Gastroesophageal sphincter (tissue), 4 donors: Measurements from ENCODE around the gene TRIO. TPM values are rescaled to one million over a fixed set of nuclear protein-coding genes. Genes with fewer than 3 reads are reported as not detected.

Source experiments
- ATAC-seq: fragments of 150-250 bp; one replicate; pipeline ENCODE4 v1.9.1; 2016; ENCODE audit warnings: mild to moderate bottlenecking, moderate library complexity
- H3K27ac ChIP-seq, 4 donors: fragments of 200-600 bp; sonication (generic) in 3 of 4; 1 replicate in 3 of 4; 2 replicates in 1 of 4; pipeline ENCODE4 v1.5.1; 2016 to 2019
- H3K27me3 ChIP-seq: fragments of 200-600 bp; sonication (generic); one replicate; pipeline ENCODE4 v1.5.1; 2019
- H3K36me3 ChIP-seq, 2 donors: fragments of 200-600 bp; sonication (generic); one replicate each; pipeline ENCODE4 v1.5.1; 2019; ENCODE audit warnings: control low read depth in 1 of 2
- H3K4me1 ChIP-seq, 3 donors: fragments of 200-600 bp; sonication (generic); 1 replicate in 2 of 3; 2 replicates in 1 of 3; pipeline ENCODE4 v1.5.1; 2016 to 2019; ENCODE audit warnings: control low read depth in 2 of 3
- H3K4me3 ChIP-seq, 2 donors: fragments of 200-600 bp; sonication (generic); one replicate each; pipeline ENCODE4 v1.5.1; 2019; ENCODE audit warnings: mild to moderate bottlenecking in 1 of 2, moderate library complexity in 1 of 2
- H3K9me3 ChIP-seq, 3 donors: fragments of 200-600 bp; sonication (generic); one replicate each; pipeline ENCODE4 v1.5.1; 2017 to 2019; ENCODE audit warnings: control low read depth in 2 of 3
- EP300 ChIP-seq: sonication (generic); formaldehyde crosslinking; IDR thresholded peaks from one replicate; pipeline ENCODE4 v1.6.1; 2017; ENCODE audit warnings: antibody characterized with exemption, mild to moderate bottlenecking
- POLR2A ChIP-seq, 2 donors: fragments of 450-650 bp; IDR thresholded peaks; one replicate each; pipeline ENCODE4 v1.6.1; 2017; ENCODE audit warnings: antibody characterized with exemption in 2 of 2, mild to moderate bottlenecking in 2 of 2, moderate library complexity in 1 of 2
- POLR2AphosphoS5 ChIP-seq: sonication (generic); formaldehyde crosslinking; IDR thresholded peaks from one replicate; pipeline ENCODE4 v1.6.1; 2017; ENCODE audit warnings: antibody characterized with exemption
- WGBS, 2 donors: methylation state at CpG; one replicate each; pipeline ENCODE4 v1.1.5; 2018; ENCODE audit warnings: low coverage in 1 of 2; 5-methylcytosine and 5-hydroxymethylcytosine counted together
- total RNA-seq, 4 donors: library from RNA; depleted of rRNA; stranded (reverse); fragments of >200 nt; gene quantifications; one replicate each; pipeline ENCODE4 v1.1.0, GENCODE V29; 2016
- TF ChIP-seq, protein P1 (sequence below), 4 experiments: fragments of 200-600 bp in 2 of 4; fragments of 450-650 bp in 2 of 4; sonication (generic) in 1 of 4; IDR thresholded peaks; one replicate each; pipeline ENCODE4 v1.5.1; 2017 to 2019; ENCODE audit warnings: antibody characterized with exemption in 4 of 4, mild to moderate bottlenecking in 2 of 4, moderate library complexity in 2 of 4

TRIO gene
- total RNA-seq, 4 donors from 2014 or later, result 69.2 to 257 (median 172) TPM

- TF ChIP-seq, protein P1, sequence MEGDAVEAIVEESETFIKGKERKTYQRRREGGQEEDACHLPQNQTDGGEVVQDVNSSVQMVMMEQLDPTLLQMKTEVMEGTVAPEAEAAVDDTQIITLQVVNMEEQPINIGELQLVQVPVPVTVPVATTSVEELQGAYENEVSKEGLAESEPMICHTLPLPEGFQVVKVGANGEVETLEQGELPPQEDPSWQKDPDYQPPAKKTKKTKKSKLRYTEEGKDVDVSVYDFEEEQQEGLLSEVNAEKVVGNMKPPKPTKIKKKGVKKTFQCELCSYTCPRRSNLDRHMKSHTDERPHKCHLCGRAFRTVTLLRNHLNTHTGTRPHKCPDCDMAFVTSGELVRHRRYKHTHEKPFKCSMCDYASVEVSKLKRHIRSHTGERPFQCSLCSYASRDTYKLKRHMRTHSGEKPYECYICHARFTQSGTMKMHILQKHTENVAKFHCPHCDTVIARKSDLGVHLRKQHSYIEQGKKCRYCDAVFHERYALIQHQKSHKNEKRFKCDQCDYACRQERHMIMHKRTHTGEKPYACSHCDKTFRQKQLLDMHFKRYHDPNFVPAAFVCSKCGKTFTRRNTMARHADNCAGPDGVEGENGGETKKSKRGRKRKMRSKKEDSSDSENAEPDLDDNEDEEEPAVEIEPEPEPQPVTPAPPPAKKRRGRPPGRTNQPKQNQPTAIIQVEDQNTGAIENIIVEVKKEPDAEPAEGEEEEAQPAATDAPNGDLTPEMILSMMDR (IDR thresholded peaks at IDR 0.05), result no peak
- TF ChIP-seq POLR2A (IDR thresholded peaks at IDR 0.05) (no peak), POLR2AphosphoS5 (no peak), EP300 (no peak)
- no peak overlapping the region for H3K4me3 ChIP-seq
- H3K27me3 ChIP-seq, result no peaks in the 10 kb centered on the region
- no peak for ATAC-seq
- 80 to 91% methylated on average over 2 to 4 of the region's 4 CpGs for WGBS, 2 donors
- peak overlapping the region; percentile 93 to 100 (median 97) for H3K27ac ChIP-seq
- H3K4me1 ChIP-seq, result peaks cover 35 to 100% (median 37%) of the 10 kb centered on the region in 3 donors
- H3K9me3 ChIP-seq, result no peaks in the 10 kb centered on the region
- H3K36me3 ChIP-seq, result no peaks in the 10 kb centered on the region
These were observed 45.6 kb downstream of the TRIO start for GRCh38 chr5:14188778-14189177.

DNA sequence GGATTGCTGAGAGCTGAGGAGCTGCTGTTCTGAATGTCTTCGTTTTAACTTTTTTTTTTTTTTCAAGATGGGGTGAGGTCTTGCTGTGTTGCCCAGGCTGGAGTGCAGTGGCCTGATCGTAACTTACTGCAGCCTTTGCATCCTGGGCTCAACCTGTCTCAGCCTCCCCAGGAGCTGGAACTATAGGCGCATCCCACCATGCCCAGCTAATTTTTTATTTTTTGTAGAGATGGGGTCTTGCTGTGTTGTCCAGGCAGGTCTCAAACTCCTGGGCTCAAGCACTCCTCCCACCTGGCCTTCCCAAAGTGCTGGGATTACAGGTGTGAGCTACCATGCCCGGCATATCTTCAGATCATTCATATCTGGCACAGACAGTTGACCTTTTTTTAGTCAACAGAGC, 46.5 kb downstream of the TRIO start:
- ATAC-seq, result no peak
- 45 to 57% methylated on average over 1 to 3 of the region's 4 CpGs for WGBS, 2 donors
- Histone ChIP-seq H3K4me3 (no peak overlapping the region), H3K36me3 (no peaks in the 10 kb centered on the region), H3K4me1 (peaks cover 27 to 98% (median 44%) of the 10 kb centered on the region in 3 donors), H3K27me3 (no peaks in the 10 kb centered on the region), H3K27ac (peak overlapping the region; percentile 93 to 100 (median 97)), H3K9me3 (no peaks in the 10 kb centered on the region)
- TF ChIP-seq, protein P1 (IDR thresholded peaks at IDR 0.05), result no peak
- TF ChIP-seq POLR2A (IDR thresholded peaks at IDR 0.05) (no peak), POLR2AphosphoS5 (no peak), EP300 (no peak)

DNA sequence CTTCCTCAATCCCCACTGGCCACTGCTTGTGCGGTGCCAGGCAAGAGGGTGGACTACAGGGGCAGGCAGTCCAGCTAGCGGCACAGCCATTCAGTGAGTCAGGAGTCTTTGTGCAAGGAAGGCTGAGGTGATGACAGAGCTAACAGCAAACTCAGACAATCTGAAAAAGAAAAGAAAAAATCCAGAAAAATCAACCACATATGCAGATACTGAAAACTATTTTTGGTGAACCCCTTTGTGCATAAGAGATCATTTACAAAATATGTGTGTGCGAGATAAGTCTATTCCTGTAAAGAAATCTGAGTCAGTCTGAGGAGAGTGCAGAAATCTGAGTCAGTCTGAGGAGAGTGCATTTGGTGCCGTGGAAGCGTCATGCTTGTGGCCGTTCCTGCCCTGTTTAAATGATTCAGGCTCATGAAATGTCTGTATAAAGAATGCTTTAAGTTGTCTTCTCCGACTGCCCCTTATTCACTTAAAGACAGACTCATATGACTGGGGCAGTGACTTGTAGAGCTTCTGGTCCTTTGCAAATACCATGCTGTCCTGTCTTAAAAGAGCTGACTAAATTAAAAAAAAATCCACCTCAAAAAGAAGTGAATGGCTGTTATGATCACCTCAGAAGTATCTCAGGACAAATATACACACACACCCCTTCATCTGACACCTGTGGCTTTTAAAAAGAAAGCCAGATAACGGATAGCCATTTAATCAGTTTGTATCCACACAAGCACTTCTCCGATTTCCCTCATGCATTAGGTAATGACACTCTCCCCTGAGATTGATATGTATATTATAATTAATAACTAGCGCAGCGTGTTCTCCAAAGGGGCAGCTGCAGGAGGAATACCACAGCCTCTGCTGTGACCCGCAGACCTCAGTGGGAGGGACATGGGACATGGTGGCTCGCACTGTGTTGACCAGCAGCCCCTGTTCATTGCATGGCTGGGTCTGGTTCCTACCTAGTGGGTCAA, 47.3 kb downstream of the TRIO start:
- H3K36me3 ChIP-seq, result no peaks in the 10 kb centered on the region
- H3K4me3 ChIP-seq, result no peak overlapping the region
- ATAC-seq, result peak; percentile 79
- TF ChIP-seq POLR2AphosphoS5, result peak; percentile 88
- no peak for TF ChIP-seq EP300
- peaks cover 19 to 96% (median 43%) of the 10 kb centered on the region in 3 donors for H3K4me1 ChIP-seq
- WGBS, 2 donors, result 10 to 36% methylated on average over 9 to 12 of the region's 13 CpGs
- no peaks in the 10 kb centered on the region for H3K27me3 ChIP-seq
- H3K27ac ChIP-seq, result peak overlapping the region; percentile 93 to 100 (median 97)
- H3K9me3 ChIP-seq, result no peaks in the 10 kb centered on the region

DNA sequence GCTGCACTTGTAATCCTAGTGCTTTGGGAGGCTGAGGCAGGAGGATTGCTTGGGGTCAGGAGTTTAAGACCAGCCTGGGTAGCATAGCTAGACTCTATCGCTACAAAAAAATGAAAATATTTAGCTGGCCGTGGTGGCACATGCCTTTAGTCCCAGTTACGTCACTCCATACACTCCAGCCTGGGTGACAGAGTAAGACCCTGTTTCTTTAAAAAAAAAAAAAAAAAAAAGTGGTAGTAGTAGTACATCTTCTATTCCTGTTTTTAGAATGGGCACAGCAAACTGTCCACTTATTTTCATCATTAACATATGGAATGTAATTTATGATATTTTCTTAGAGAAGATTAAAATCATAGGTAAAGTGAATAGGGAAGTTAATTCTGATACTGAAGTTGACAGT, 48.2 kb downstream of the TRIO start:
- TF ChIP-seq, protein P1 (IDR thresholded peaks at IDR 0.05), result no peak
- TF ChIP-seq EP300, result no peak
- no peak for TF ChIP-seq POLR2A (IDR thresholded peaks at IDR 0.05)
- TF ChIP-seq POLR2AphosphoS5, result no peak
- no peak overlapping the region for H3K4me3 ChIP-seq
- peak overlapping the region; percentile 93 to 100 (median 97) for H3K27ac ChIP-seq
- WGBS, 2 donors, result 42 to 57% methylated on average over 1 to 3 of the region's 3 CpGs
- peaks cover 16 to 96% (median 39%) of the 10 kb centered on the region in 3 donors for H3K4me1 ChIP-seq
- no peak for ATAC-seq
- H3K9me3 ChIP-seq, result no peaks in the 10 kb centered on the region
- no peaks in the 10 kb centered on the region for H3K27me3 ChIP-seq
- no peaks in the 10 kb centered on the region for H3K36me3 ChIP-seq

- Histone ChIP-seq H3K4me3 (no peak overlapping the region), H3K27ac (peak overlapping the region; percentile 6 to 100 (median 94)), H3K9me3 (no peaks in the 10 kb centered on the region), H3K27me3 (no peaks in the 10 kb centered on the region), H3K4me1 (peaks cover 19 to 94% (median 36%) of the 10 kb centered on the region in 3 donors), H3K36me3 (no peaks in the 10 kb centered on the region)
- 24 to 52% methylated on average over 4 of the region's 4 CpGs for WGBS, 2 donors
- no peak for ATAC-seq
- TF ChIP-seq, protein P1 (IDR thresholded peaks at IDR 0.05), result no peak
- TF ChIP-seq EP300 (no peak), POLR2A (IDR thresholded peaks at IDR 0.05) (no peak), POLR2AphosphoS5 (no peak)
These were observed 50.4 kb downstream of the TRIO start for GRCh38 chr5:14193496-14193895.
